ENCODE measurements around the gene IL10RB.

Gene IL10RB

GRCh38 chr21:33332143-33332542 is 66.0 kb downstream of the IL10RB start:
- DNase-seq (ENCODE audit: low read depth): no peak

- no peak for DNase-seq (ENCODE audit: low read depth)
These were observed 68.0 kb downstream of the IL10RB start for GRCh38 chr21:33334191-33334590.

- DNase-seq (ENCODE audit: low read depth): no peak
These were observed 68.7 kb downstream of the IL10RB start for GRCh38 chr21:33334824-33335223.

- no peak for DNase-seq (ENCODE audit: low read depth)
These were observed 73.0 kb downstream of the IL10RB start for GRCh38 chr21:33339135-33339534.

- DNase-seq (ENCODE audit: low read depth): no peak
These were observed 73.8 kb downstream of the IL10RB start for GRCh38 chr21:33339918-33340317.

- no peak for DNase-seq (ENCODE audit: low read depth)
These were observed 79.6 kb downstream of the IL10RB start for GRCh38 chr21:33345751-33346238.

Data from fibroblast of gingiva (primary cell).